Esophagus squamous epithelium (tissue), 5 donors: ENCODE measurements around the gene COBLL1. TPM values are rescaled to one million over a fixed set of nuclear protein-coding genes. Genes with fewer than 3 reads are reported as not detected.
A peak's percentile ranks its signal among the peaks of the same experiment; 100 is the strongest.
"Not testable (repeated sequence)": the region's sequence is repeated elsewhere in the genome, so short reads cannot be mapped to it uniquely, and the experiment has no call there.

Experiments used
- DNase-seq: peaks from one replicate; lab custom pipeline; 2025; lab: John Stamatoyannopoulos, UW
- H3K27ac ChIP-seq, 4 donors: fragments of 200-600 bp; sonication (generic); one replicate each; pipeline ENCODE4 v1.5.1; 2016 to 2019; ENCODE audit warnings: mild to moderate bottlenecking in 1 of 4
- H3K27me3 ChIP-seq, 4 donors: fragments of 200-600 bp; sonication (generic); 1 replicate in 3 of 4; 2 replicates in 1 of 4; pipeline versions ENCODE4 v1.5.1 to v1.6.0; 2017 to 2021; ENCODE audit warnings: antibody characterized with exemption in 1 of 4
- H3K36me3 ChIP-seq, 3 donors: fragments of 200-600 bp; sonication (generic); one replicate each; pipeline ENCODE4 v1.5.1; 2016 to 2019
- H3K4me1 ChIP-seq, 3 donors: fragments of 200-600 bp; sonication (generic); one replicate each; pipeline ENCODE4 v1.5.1; 2017 to 2019
- H3K4me3 ChIP-seq, 4 donors: fragments of 200-600 bp; sonication (generic); 1 replicate in 3 of 4; 2 replicates in 1 of 4; pipeline ENCODE4 v1.5.1; 2016 to 2019; ENCODE audit warnings: mild to moderate bottlenecking in 2 of 4, moderate library complexity in 1 of 4
- H3K9me3 ChIP-seq, 3 donors: fragments of 200-600 bp; sonication (generic); one replicate each; pipeline ENCODE4 v1.5.1; 2016 to 2019
- CTCF ChIP-seq, 6 experiments: fragments of 450-650 bp in 4 of 6; fragments of 200-600 bp in 2 of 6; sonication (generic) in 2 of 6; IDR thresholded peaks; one replicate each; pipeline ENCODE4 v1.5.1; 2016 to 2019; ENCODE audit warnings: antibody characterized with exemption in 6 of 6, mild to moderate bottlenecking in 4 of 6, moderate library complexity in 4 of 6
- POLR2A ChIP-seq, 4 donors: fragments of 450-650 bp; IDR thresholded peaks; one replicate each; pipeline ENCODE4 v1.6.1; 2017; ENCODE audit warnings: antibody characterized with exemption in 4 of 4, mild to moderate bottlenecking in 4 of 4, moderate library complexity in 3 of 4
- WGBS, 2 donors: methylation state at CpG; one replicate each; pipeline ENCODE4 v1.1.5; 2018; 5-methylcytosine and 5-hydroxymethylcytosine counted together
- intact Hi-C: fragments of 100-400 bp; cut with DNase I; formaldehyde crosslinking; loops from one replicate; pipeline ENCODE4 v1.15.0; 2022
- total RNA-seq, 4 donors: library from RNA; depleted of rRNA; stranded (reverse); fragments of >200 nt; gene quantifications; one replicate each; pipeline ENCODE4 v1.1.0, GENCODE V29; 2016
- donor health status: DM: yes; HTN: yes; CAD: no.

Gene COBLL1
- total RNA-seq, 4 donors from 2014 or later: 35.4 to 88.9 (median 71.4) TPM

GRCh38 chr2:164868563-164869419, 27.2 kb upstream of the COBLL1 start:
- WGBS, 2 donors: 61 to 76% methylated on average over 5 of the region's 5 CpGs
- DNase-seq: no peak
- TF ChIP-seq CTCF (IDR thresholded peaks at IDR 0.05) (no peak), POLR2A (IDR thresholded peaks at IDR 0.05) (no peak)
- peaks cover 0 to 37% (median 0%) of the 10 kb centered on the region in 3 donors for H3K4me1 ChIP-seq
- peak overlapping the region in 1 of 4 donors; percentile 7 for H3K27ac ChIP-seq
- intact Hi-C loops: no loop called here
- no peaks in the 10 kb centered on the region for H3K36me3 ChIP-seq
- H3K9me3 ChIP-seq: no peaks in the 10 kb centered on the region
- H3K4me3 ChIP-seq: no peak overlapping the region
- no peaks in the 10 kb centered on the region for H3K27me3 ChIP-seq

- no peaks in the 10 kb centered on the region for H3K27me3 ChIP-seq
- H3K27ac ChIP-seq: no peak overlapping the region
- WGBS, 2 donors: 53 to 59% methylated on average over 3 of the region's 3 CpGs
- H3K4me3 ChIP-seq: no peak overlapping the region
- no peaks in the 10 kb centered on the region for H3K9me3 ChIP-seq
- no peak for DNase-seq
- H3K4me1 ChIP-seq: peaks cover 0 to 29% (median 0%) of the 10 kb centered on the region in 3 donors
- no peak for TF ChIP-seq CTCF (IDR thresholded peaks at IDR 0.05)
- TF ChIP-seq POLR2A (IDR thresholded peaks at IDR 0.05): no peak
- no peaks in the 10 kb centered on the region for H3K36me3 ChIP-seq
- intact Hi-C loops: no loop called here
These were observed 26.3 kb upstream of the COBLL1 start for GRCh38 chr2:164867779-164868397.

- H3K9me3 ChIP-seq, intact Hi-C loops, H3K4me3 ChIP-seq, H3K27me3 ChIP-seq, DNase-seq, H3K36me3 ChIP-seq: not testable (repeated sequence)
- 20 to 29% methylated on average over 1 of the region's 1 CpG for WGBS, 2 donors
- Histone ChIP-seq H3K27ac (peak overlapping the region; percentile 11 to 60 (median 38)), H3K4me1 (peaks cover 0 to 27% (median 0%) of the 10 kb centered on the region in 3 donors)
These were observed 24.8 kb upstream of the COBLL1 start for GRCh38 chr2:164866381-164866780.

GRCh38 chr2:164860694-164861042, 19.0 kb upstream of the COBLL1 start:
- no peaks in the 10 kb centered on the region for H3K27me3 ChIP-seq
- no peak overlapping the region for H3K27ac ChIP-seq
- H3K9me3 ChIP-seq: no peaks in the 10 kb centered on the region
- no peak for DNase-seq
- TF ChIP-seq CTCF (IDR thresholded peaks at IDR 0.05) (no peak), POLR2A (IDR thresholded peaks at IDR 0.05) (no peak)
- H3K36me3 ChIP-seq: no peaks in the 10 kb centered on the region
- no peak overlapping the region for H3K4me3 ChIP-seq
- intact Hi-C loops: no loop called here
- H3K4me1 ChIP-seq: peaks cover 0 to 14% (median 4%) of the 10 kb centered on the region in 3 donors

GRCh38 chr2:164859906-164860693, 18.5 kb upstream of the COBLL1 start:
- DNase-seq, H3K9me3 ChIP-seq, H3K4me3 ChIP-seq, intact Hi-C loops, H3K27me3 ChIP-seq, H3K36me3 ChIP-seq: not testable (repeated sequence)
- Histone ChIP-seq H3K4me1 (peaks cover 0 to 14% (median 4%) of the 10 kb centered on the region in 3 donors), H3K27ac (peak overlapping the region in 1 of 4 donors; percentile 38)
- WGBS, 2 donors: 93% methylated on average over 4 of the region's 4 CpGs
